ENCODE data around the gene WWTR1.

Gene WWTR1

GRCh38 chr3:149621218-149622005, 36.4 kb downstream of the WWTR1 start:
- no peak for DNase-seq

GRCh38 chr3:149620291-149621020, 37.4 kb downstream of the WWTR1 start:
- DNase-seq: no peak

GRCh38 chr3:149619136-149619535, 38.7 kb downstream of the WWTR1 start:
- no peak for DNase-seq

- no peak for DNase-seq
Observed at GRCh38 chr3:149618151-149619123, 39.4 kb downstream of the WWTR1 start.

- no peak for DNase-seq
Observed at GRCh38 chr3:149615731-149616221, 42.0 kb downstream of the WWTR1 start.

GRCh38 chr3:149613988-149614387, 43.8 kb downstream of the WWTR1 start:
- DNase-seq: no peak

GRCh38 chr3:149612456-149612855, 45.4 kb downstream of the WWTR1 start:
- no peak for DNase-seq

GRCh38 chr3:149611149-149611548, 46.7 kb downstream of the WWTR1 start:
- no peak for DNase-seq

GRCh38 chr3:149610351-149611105, 47.3 kb downstream of the WWTR1 start:
- no peak for DNase-seq

- DNase-seq: no peak
Observed at GRCh38 chr3:149609595-149609994, 48.2 kb downstream of the WWTR1 start.

GRCh38 chr3:149608987-149609386, 48.8 kb downstream of the WWTR1 start:
- DNase-seq: no peak

GRCh38 chr3:149605902-149606301, 51.9 kb downstream of the WWTR1 start:
- DNase-seq: no peak

- no peak for DNase-seq
Observed at GRCh38 chr3:149604125-149604875, 53.5 kb downstream of the WWTR1 start.

- no peak for DNase-seq
Observed at GRCh38 chr3:149603126-149604074, 54.4 kb downstream of the WWTR1 start.

- no peak for DNase-seq
Observed at GRCh38 chr3:149600634-149601033, 57.2 kb downstream of the WWTR1 start.

- no peak for DNase-seq
Observed at GRCh38 chr3:149599236-149599635, 58.6 kb downstream of the WWTR1 start.

GRCh38 chr3:149596134-149596770, 61.6 kb downstream of the WWTR1 start:
- DNase-seq: no peak

- no peak for DNase-seq
Observed at GRCh38 chr3:149593418-149594160, 64.2 kb downstream of the WWTR1 start.

- no peak for DNase-seq
Observed at GRCh38 chr3:149592758-149593240, 65.0 kb downstream of the WWTR1 start.
